Measurements from ENCODE around the gene STXBP5.

STXBP5 gene

GRCh38 chr6:147204060-147204785 lies at the start of gene STXBP5:
STXBP5 (plus strand) TSS chr6:147204417; CDS start chr6:147204533, 116 bp downstream.
- peak; percentile 14 for DNase-seq (ENCODE audit: low read depth)

GRCh38 chr6:147154454-147154853 lies 49.8 kb upstream of the STXBP5 start:
- DNase-seq (ENCODE audit: low read depth), result no peak

GRCh38 chr6:147156218-147156617 lies 48.0 kb upstream of the STXBP5 start:
- DNase-seq (ENCODE audit: low read depth), result no peak

GRCh38 chr6:147156799-147157382 lies 47.3 kb upstream of the STXBP5 start:
- no peak for DNase-seq (ENCODE audit: low read depth)

GRCh38 chr6:147157930-147158329 lies 46.3 kb upstream of the STXBP5 start:
- no peak for DNase-seq (ENCODE audit: low read depth)

- DNase-seq (ENCODE audit: low read depth), result no peak
Observed at GRCh38 chr6:147158881-147159280, 45.3 kb upstream of the STXBP5 start.

GRCh38 chr6:147159536-147160374 lies 44.5 kb upstream of the STXBP5 start:
- DNase-seq (ENCODE audit: low read depth), result no peak

- no peak for DNase-seq (ENCODE audit: low read depth)
Observed at GRCh38 chr6:147160593-147160992, 43.6 kb upstream of the STXBP5 start.

- no peak for DNase-seq (ENCODE audit: low read depth)
Observed at GRCh38 chr6:147161253-147161973, 42.8 kb upstream of the STXBP5 start.

- no peak for DNase-seq (ENCODE audit: low read depth)
Observed at GRCh38 chr6:147161974-147162495, 42.2 kb upstream of the STXBP5 start.

- no peak for DNase-seq (ENCODE audit: low read depth)
Observed at GRCh38 chr6:147164761-147165160, 39.5 kb upstream of the STXBP5 start.

GRCh38 chr6:147166360-147166944 lies 37.8 kb upstream of the STXBP5 start:
- DNase-seq (ENCODE audit: low read depth), result no peak

- no peak for DNase-seq (ENCODE audit: low read depth)
Observed at GRCh38 chr6:147166992-147167391, 37.2 kb upstream of the STXBP5 start.

GRCh38 chr6:147167576-147168461 lies 36.4 kb upstream of the STXBP5 start:
- DNase-seq (ENCODE audit: low read depth), result no peak

GRCh38 chr6:147169529-147169928 lies 34.7 kb upstream of the STXBP5 start:
- no peak for DNase-seq (ENCODE audit: low read depth)

GRCh38 chr6:147170269-147170668 lies 33.9 kb upstream of the STXBP5 start:
- no peak for DNase-seq (ENCODE audit: low read depth)

GRCh38 chr6:147173140-147173539 lies 31.1 kb upstream of the STXBP5 start:
- no peak for DNase-seq (ENCODE audit: low read depth)

- DNase-seq (ENCODE audit: low read depth), result no peak
Observed at GRCh38 chr6:147173675-147174308, 30.4 kb upstream of the STXBP5 start.

GRCh38 chr6:147176795-147177194 lies 27.4 kb upstream of the STXBP5 start:
- no peak for DNase-seq (ENCODE audit: low read depth)

GRCh38 chr6:147177286-147177685 lies 26.9 kb upstream of the STXBP5 start:
- no peak for DNase-seq (ENCODE audit: low read depth)

Data from activated gamma-delta T cell treated with anti-CD3 and anti-CD28 coated beads, Interleukin-2, amount 50 U/mL, for 16 hours (primary cell).